Measurements from ENCODE around the gene KRTAP10-11.
"Not testable (repeated sequence)": the region's sequence is repeated elsewhere in the genome, so short reads cannot be mapped to it uniquely, and the experiment has no call there.

The KRTAP10-11 gene

DNA sequence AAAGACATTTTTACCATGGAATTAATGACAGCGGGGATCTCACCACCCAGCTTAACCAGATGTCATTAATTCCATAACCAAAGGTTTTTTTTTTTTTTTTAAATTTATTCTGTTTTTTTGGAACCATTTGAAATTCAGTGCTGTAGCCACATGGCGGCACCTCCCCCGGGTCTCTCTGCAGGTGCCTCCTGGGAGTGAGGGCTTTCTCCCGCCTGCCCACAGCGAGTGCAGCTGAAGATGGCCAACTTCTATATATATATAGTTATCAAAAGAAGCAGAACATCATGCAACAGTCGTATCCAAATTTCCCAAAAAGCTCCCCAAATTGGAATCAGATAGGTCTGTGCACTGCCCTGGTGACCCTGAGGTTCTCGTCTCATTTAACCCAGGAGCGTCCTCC, 30.7 kb upstream of the KRTAP10-11 start:
- DNase-seq: no peak

DNA sequence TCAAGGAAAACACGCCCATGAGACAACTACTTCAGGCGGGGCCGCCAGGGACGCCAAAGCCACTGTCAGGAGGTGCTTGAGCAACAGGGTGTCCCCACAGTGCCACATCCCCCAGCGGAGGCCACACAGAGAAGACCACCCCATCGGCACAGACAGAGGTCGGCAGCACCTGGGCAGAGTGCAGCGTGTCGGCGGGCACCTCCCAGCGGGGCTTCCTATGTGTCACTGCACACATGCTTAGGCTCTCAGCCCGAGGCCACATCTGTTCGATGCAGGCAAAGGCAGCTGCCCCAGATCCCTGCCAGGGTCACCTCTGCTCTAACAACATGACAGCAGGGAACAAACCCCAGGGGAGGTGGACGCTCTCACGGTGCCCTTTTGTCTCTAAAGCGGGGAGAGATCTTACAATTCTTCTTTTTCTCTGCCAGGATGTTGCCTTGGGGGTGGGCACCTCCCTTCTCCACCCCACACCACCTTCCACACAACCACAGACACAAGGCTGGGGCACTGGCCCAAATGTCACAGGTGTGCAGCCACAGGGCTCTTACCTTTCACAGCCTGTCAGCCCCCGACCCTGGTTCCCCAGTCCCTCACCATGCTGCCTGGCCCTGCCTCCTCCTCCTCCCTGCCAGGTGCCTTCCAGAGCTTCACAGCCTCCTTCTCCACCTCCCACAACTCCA, 30.2 kb upstream of the KRTAP10-11 start:
- DNase-seq: no peak

DNA sequence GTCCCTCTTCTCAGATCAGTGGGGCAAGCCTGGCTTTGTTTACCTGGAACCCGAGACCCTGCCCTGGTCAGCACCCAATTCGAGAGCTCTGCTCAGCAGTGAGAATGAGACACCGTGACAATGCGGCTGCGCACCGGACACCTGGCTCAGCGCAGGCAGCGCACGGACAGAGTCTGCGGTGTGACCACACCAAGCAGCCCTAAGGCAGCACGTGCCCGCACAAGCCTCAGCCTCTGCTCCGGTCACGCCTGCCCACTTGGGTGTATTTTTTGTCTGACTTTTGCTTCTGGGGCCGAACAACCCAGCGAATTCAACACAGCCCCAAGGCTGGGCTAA, 29.7 kb upstream of the KRTAP10-11 start:
- DNase-seq: no peak

DNA sequence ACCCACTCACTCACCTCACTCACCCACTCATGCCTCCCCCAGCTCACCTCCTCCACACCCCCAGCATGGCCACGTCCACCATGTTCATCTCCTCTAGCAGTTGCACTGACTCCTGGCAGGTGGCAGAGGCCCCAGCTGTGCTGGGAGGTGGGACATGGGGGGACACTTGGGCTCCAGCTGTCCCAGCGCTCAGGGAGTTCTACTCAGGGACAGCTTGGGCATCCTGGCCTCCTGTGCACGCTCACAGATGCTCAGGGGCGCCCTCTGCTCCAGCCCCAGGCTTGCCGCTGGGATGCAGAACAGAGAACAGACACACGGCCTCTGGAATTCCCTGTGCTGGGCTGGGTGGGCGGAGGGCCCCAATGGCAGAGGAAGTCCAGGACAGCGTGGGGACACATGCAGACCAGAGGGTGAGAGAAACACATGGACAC, 29.1 kb upstream of the KRTAP10-11 start:
- DNase-seq: no peak

DNA sequence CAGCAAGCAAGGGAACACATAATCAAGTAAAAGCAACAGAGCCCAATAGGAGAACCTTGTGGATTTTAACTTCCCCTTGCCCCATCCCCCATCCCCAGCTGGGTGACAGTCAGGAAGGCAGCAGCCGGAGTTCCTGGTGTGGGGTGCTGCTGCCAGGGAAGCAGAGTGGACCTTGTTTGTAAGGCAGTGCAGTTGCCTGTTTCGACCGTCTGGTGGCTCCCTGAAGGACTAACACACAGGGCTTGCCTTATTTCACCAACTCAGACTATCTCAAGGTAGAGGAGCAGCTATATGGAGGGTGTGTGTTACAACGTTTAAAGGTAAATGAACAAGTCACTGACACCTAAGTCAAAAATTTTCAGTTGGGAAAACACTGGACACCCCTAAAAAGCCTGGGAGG, 27.7 kb upstream of the KRTAP10-11 start:
- peak; percentile 46 to 73 (median 58) for DNase-seq

DNA sequence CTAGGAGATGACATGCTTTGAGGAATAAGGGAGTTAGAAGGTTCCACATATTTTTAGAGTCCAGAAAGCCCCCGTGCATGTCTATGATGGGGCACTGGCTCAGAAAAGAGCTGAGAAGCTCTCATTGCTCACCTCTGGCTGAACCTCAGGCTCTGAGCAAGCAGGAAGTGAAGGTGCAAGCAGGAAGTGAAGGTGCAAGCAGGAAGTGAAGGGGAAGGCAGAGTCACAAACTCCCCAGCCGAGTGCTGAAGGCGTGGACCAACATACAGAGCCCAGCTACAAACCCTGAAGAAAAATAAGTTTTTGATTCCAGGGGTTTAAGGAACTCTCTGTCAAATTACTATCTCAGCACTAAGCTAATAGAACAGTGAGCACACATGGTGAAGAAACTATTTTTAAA, 27.3 kb upstream of the KRTAP10-11 start:
- DNase-seq: no peak

DNA sequence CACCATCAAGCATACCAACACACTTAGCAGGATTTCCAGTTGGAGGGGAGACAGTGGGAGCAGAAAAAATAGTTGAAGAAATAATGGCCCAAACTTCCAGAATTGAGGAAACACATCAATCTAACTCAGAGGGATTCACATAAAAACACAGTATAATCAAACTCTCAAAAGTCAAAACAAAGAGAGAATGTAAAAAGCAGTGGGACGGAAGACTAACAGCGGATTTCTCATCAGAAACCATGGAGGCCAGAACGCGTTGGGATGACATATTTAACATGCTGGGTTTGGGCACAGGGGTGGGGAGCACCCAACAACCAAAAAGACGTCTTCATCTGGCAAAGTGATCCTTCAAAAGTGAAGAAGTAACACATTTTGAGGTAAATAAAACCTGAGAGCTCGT, 26.3 kb upstream of the KRTAP10-11 start:
- DNase-seq: no peak

DNA sequence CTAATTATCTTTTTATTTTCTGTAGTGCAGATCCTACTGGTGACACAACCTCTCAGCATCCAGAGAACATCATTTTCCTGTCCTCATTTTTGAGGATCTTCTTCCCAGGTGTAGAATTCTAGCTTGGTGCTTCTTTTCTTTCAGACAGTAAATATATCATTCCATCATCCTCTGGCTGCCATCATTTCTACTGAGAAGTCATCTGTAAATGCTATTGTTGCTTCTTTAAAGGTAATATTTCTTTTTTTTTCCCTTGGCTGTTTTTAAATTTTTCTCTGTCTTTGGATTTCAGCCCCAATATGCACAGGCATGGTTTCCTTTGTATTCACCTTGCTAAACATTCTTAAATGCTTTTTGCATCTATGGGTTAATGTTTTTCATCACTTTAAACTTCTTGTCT, 22.6 kb upstream of the KRTAP10-11 start:
- DNase-seq: no peak

DNA sequence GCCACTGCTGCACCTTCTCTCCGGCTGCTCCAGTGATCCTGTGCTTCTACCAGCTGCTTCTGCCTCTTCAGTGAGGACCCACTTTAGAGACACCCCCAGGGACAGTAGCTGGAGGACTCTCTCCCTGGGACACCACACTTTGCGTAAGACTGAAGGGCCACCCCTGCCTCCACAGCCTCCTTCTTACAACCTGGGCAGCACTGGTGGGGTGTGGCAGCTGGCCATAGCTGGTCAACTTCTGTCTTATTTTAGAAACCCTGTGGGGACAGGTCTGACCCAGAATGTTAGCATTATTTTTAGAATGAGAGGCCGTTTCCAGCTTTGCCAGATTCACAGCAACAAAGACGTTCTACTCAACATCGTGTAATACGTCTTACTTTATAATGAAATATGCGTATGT, 20.5 kb upstream of the KRTAP10-11 start:
- no peak for DNase-seq

DNA sequence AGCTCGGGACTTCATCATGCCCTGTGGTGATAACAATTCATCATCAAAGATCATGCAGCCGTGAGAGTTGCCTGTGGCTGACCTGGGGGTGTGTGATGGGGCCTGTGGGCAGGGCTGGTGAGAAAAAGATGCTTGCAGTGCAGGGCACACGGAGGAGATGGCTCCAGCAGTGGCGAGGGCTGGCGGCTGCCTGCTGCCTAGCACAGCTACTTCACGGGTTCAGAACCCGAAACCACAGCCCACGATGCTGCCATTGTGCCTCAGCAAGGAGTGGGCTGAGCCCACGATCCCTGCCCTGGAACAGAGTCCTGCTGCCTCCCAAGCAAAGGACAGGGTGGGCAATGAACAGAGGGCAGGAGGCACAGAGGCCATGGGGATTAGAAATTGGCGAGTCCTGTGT, 20.0 kb upstream of the KRTAP10-11 start:
- DNase-seq: no peak

DNA sequence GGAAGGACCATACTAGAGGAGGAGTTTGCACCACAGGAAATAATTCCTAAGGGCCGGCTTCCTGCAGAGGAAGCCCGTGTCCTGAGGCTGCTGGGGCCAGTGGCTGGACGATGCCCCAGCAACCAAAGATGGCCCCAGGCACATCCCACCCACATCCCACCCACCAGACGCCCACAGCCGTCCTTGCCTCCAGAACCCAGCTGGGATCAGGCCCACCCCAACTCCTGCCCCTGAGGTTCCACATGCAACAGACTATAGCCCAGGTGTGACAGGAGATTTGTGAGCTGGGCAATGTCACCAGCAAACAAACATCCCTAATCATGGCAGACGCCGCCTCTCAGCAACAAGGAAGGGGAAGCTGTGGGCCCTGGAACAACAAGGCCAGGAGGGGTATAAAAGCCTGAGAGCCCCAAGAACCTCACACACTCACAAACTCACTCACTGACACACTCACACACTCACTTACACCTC, 19.5 kb upstream of the KRTAP10-11 start, which contains the start of gene KRTAP10-9:
KRTAP10-9 (plus strand) TSS at position 421 of the 471 bp plus-strand sequence. CDS start 79 bp downstream, outside the sequence.
- DNase-seq: no peak

DNA sequence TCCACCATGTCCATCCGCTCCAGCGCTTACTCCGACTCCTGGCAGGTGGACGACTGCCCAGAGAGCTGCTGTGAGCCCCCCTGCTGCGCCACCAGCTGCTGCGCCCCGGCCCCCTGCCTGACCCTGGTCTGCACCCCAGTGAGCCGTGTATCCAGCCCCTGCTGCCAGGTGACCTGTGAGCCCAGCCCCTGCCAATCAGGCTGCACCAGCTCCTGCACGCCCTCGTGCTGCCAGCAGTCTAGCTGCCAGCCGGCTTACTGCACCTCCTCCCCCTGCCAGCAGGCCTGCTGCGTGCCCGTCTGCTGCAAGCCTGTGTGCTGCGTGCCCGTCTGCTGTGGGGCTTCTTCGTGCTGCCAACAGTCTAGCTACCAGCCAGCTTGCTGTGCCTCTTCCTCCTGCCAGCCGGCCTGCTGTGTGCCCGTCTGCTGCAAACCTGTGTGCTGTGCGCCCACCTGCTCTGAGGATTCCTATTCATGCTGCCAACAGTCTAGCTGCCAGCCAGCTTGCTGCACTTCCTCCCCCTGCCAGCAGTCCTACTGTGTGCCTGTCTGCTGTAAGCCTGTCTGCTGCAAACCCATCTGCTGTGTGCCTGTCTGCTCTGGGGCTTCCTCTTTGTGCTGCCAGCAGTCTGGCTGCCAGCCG, 18.9 kb upstream of the KRTAP10-11 start:
- DNase-seq: not testable (repeated sequence)

DNA sequence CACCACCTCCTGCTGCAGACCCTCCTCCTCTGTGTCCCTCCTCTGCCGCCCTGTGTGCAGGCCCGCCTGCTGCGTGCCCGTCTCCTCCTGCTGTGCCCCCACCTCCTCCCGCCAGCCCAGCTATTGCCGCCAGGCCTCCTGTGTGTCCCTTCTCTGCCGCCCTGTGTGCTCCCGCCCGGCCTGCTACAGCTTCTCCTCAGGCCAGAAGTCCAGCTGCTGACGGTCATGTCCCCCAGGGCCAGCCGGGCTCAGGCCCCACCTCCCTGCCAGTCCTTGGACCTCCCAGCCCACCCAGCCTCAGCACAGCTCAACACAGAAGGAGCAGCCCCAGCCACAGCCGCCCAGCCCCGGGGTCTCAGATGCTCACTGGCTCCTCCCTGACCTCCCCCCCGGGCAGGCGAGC, 18.4 kb upstream of the KRTAP10-11 start:
- not testable (repeated sequence) for DNase-seq

DNA sequence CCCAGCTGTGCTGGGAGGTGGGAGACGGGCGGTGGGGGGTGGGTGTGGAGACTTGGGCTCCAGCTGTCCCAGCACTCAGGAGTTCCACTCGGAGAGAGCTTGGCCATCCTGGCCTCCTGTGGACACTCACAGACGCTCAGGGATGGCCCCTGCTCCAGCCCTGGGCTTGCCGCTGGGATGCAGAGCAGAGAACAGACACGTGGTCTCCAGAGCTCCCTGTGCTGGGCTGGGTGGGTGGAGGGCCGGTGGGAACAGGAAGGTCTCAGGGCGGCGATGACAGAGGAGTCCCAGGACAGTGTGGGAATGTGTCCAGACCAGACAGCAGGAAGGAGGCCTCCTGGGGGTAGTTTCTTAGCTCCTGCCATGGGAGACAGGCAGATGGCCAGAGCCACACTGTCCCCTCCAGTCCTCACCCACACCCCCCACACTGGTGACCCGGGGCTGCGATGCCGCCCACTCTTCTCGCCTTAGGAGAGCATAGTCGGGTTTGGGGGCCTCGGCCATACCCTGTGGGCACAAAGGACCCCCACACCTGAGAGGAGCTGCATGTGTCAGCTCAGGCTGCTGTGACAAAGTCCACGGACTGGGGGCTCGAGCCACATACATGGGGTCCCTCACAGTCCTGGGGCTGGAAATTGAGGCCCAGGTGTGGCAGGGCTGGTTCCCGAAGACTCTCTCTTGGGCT, 17.4 kb upstream of the KRTAP10-11 start:
- DNase-seq: no peak

DNA sequence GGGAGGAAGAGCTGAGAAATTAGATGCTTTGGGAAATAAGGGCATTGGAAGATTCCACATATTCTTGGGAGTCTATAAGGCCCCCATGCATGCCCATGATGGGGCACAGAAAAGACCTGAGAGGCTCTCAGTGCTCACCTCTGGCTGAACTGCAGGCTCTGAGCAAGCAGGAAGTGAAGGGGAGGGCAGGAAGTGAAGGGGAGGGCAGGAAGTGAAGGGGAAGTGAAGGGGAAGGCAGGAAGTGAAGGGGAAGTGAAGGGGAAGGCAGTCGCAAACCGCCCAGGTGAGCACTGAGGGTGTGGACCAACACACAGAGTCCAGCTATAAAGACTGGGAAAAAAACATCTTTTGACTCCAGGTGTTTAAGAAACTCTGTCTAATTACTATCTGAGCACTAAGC, 15.8 kb upstream of the KRTAP10-11 start:
- DNase-seq: no peak

DNA sequence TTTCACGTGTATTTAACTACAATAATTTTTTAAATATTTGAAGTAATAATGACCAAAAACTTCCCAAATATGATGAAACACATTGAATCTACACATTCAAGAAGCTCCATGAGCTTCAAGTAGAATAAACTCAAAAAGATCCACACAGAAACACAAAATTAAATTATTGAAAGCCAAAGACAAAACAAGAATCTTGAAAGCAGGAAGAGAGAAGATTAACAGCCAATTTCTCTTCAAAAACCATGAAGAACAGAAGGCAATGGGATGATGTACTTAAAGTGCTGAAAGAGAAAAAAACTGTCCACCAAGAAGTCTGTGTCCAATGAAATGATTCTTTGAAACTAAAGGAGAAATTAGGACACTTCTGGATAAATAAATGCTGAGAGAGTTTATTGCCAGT, 14.1 kb upstream of the KRTAP10-11 start:
- DNase-seq: no peak

DNA sequence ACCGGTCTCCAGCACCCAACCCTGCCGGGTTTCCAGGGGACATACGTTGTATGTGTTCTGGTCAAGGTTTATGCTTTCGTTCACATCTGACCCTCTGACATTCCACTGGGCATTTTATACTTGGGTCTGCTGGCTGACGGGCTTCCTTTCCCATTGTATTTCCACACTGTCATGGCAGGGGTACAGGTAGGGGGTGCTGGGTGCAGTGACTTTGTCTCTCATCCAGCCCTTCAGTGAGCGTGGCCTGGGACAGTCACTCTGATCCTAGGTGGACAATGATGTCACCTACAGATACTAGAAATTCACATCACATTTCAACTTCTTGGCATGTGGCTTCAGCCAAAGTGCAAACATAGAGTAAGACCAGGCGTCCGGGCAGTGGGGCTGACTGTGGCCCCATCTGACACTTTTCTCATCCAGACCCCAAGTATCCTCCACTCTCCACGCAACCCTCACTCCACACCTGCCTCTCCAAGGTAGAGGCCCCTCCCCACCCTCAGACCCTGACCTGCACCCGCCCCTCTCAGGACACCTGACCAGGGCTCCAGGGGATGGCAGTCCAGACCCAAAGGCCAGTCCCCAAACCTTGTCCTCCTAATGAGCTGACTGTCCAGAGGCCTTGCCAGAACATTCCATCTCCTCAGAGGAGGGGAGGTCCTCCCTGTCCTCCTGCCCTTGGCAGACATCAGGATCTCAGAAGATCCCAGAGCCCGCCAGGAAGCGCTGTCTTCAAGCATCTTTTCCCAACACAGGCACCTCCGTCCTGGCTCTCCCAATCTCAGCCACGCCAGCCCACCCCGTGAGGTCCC, 9.8 kb upstream of the KRTAP10-11 start:
- no peak for DNase-seq

DNA sequence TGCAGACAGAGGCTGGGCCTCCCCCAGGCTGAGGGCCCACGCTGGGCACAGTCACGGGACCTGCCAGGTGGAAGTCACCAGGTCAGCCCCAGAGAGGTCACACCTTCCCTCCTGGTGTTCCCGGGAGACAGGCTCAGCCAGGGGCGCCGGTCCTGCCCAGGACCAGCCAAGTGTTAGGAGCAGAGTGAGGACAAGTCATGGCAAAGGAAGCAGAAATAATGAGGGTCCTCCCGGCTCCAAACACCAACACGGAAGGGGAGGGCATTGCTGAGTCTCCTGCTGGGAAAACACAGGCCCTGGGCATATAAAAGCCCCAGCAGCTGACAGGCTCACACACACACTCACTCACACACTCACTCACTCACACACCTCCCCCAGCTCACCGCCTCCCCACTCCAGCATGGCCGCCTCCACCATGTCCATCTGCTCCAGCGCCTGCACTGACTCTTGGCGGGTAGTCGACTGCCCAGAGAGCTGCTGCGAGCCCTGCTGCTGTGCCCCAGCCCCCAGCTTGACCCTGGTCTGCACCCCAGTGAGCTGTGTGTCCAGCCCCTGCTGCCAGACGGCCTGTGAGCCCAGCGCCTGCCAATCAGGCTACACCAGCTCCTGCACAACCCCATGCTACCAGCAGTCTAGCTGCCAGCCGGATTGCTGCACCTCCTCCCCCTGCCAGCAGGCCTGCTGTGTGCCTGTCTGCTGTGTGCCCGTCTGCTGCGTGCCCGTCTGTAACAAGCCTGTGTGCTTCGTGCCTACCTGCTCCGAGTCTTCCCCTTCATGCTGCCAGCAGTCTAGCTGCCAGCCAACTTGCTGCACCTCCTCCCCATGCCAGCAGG, 9.0 kb upstream of the KRTAP10-11 start, which contains the start of gene KRTAP10-10:
KRTAP10-10 (plus strand) TSS at position 339 of the 833 bp plus-strand sequence; CDS start at position 401, 62 bp downstream.
- DNase-seq: no peak

DNA sequence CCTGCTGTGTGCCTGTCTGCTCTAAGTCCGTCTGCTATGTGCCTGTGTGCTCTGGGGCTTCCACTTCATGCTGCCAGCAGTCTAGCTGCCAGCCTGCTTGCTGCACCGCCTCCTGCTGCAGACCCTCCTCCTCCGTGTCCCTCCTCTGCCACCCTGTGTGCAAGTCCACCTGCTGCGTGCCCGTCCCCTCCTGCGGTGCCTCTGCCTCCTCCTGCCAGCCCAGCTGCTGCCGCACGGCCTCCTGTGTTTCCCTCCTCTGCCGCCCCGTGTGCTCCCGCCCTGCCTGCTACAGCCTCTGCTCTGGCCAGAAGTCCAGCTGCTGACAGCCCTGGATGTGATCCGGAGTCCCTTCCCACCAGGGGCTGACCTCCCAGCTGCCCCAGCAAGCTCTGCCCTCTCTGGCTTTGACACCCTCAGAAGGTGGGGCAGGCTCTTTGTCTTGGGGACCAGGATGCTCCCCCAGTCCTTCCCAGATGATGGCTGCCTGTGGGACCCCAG, 8.3 kb upstream of the KRTAP10-11 start:
- DNase-seq: not testable (repeated sequence)

DNA sequence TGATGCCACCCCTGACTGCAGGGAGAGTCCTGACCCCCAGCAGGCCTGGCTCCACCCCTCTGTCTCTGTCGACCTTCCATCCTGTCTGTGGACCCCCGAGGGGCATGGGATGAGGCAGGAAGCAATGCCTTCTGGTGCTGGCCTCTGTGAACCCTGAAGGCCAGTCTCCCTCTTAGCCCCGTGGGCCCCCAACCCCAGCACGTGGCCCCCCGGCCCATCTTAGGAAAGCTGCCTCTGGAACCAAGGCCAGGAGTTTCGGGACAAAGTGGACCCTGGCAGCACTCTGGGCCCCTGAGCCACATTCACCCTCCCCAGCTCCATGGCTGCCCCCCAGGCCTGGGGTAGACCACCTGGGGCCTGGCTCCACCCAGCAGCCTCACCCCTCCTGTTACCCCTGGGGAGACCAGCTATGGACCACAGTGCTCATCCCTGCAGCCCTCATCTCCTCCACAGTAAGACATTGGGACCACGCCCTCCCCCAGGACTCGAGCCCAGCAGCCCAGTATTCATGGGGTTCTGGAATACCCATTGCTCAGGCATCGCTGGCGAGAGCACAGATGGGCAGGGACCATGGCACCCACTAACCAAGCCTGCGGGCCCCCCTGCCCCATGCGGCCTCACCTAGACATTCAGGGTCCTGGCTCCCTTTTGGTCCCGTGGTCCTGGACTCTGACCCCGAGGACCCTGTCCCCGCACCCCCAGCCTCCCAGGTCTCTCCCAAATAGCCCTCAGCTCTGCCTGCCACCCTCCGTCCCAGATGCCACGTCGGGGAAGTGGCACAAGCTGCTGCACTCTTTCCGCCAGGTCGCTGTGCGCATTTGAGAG, 7.5 kb upstream of the KRTAP10-11 start:
- DNase-seq: not testable (repeated sequence)

DNA sequence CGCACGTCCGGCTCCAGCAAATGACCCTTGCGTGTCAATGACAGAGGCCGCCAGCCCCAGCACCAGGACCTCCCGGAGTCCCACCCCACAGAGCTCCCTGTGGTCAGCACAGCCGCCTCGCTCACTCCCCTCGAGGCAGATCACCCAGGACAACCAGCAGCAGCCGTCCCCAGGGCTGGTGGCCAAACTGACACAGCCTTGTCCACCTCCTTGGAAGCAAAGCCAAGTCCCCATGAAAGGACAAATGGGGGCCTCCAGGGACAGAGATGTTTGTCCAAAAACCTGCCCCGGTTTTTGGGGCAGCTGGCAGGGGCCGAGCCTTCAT, 6.9 kb upstream of the KRTAP10-11 start:
- DNase-seq: no peak

All from suppressor macrophage (primary cell).